SH-SY5Y (cell line): ENCODE results near the gene DIP2C.

ENCODE experiments used
- GATA2 ChIP-seq: IDR thresholded peaks from 2 replicates; pipeline ENCODE4 v1.6.1; 2011; ENCODE audit warnings: mild to moderate bottlenecking, low read depth, low read length
- GATA3 ChIP-seq: IDR thresholded peaks from 2 replicates; pipeline ENCODE4 v1.6.1; 2011; ENCODE audit warnings: low read depth, mild to moderate bottlenecking, low read length, moderate library complexity

DNA sequence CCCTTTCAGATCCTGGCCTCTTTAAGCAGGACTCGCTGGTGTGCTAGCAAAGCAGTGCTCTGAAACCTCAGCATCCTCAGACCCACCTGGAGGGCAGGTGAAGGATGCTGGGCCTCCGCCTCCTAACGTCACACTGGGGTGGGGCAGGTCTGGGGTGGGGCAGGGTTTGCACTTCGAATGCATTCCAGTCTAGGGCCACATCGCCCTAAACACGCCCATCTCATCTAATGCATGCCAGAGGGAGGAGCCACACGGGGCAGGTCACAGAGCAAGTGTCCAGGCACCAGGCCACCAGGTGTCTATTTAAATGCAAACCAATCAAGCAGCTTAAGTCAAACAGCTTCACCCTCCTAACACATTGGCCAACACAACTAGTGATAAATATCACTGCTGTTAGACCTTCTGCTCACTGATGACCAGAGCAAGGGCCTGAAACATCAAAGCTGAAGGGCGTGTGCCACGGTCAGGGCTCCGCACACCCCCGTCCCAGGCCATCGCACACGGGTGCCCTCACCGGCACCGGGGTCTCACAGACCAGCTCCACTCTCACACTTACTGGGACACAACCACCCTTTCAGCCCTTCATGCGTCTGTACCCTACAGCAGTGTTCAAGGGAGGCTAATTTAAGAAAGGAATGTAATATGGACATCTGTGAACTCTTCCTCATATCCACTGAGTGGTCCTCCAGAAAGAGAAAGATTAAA is 47.1 kb downstream of the DIP2C start:
- TF ChIP-seq GATA2 (no peak), GATA3 (no peak)
